Measurements from ENCODE around the gene CCDC121. TPM values are rescaled to one million over a fixed set of nuclear protein-coding genes. Genes with fewer than 3 reads are reported as not detected.
"Not testable (repeated sequence)": the region's sequence is repeated elsewhere in the genome, so short reads cannot be mapped to it uniquely, and the experiment has no call there.

The CCDC121 gene
- total RNA-seq, 1 experiment from 2014 or later, result 2.4 TPM

DNA sequence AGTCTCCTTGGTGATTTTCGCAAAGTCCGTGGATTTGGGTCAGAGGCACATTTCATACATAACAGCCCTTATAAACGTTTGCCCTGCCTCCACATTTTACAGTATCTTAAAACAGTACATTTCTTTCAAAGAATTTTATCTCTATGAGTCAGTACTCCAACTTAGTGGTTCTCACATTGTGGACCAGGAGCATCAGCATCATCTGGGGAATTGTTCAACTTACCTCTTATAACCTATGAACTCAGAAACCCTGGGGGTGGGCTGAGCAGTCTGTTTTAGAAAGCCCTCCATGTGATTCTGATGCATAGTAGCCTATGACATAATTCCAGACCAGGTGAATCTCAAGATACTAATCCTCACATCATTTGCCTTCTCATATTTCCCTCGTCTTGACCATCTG is 22.2 kb upstream of the CCDC121 start:
- no peak overlapping the region for H3K27ac ChIP-seq
- peaks cover 96% of the 10 kb centered on the region for H3K36me3 ChIP-seq

DNA sequence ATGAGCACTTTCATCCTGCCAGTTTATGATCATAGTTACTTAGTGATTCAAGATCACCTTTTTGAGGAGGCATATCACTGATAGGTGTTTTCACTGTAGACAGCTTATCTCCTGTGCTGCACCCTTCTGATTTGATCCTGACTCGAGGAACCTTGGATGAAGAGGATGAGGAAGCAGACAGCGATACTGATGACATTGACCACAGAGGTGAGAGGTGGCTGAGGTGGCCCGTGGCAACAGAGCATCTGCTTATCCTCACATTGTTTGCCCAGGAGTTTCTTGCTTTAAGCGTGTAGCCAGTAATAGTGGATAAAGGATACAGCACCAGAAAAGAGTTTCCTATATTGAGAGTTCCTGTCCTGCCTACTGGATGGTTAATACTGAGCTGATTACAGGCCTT is 18.9 kb upstream of the CCDC121 start:
- no peak overlapping the region for H3K4me3 ChIP-seq
- no peak overlapping the region for H3K27ac ChIP-seq
- H3K27me3 ChIP-seq (replicated peaks), result no peaks in the 10 kb centered on the region
- H3K4me1 ChIP-seq (replicated peaks), result no peaks in the 10 kb centered on the region
- H3K9me3 ChIP-seq (replicated peaks), result no peaks in the 10 kb centered on the region
- DNase-seq (ENCODE audit: low read depth in 1 of 2, low spot score in 2 of 2), result no peak
- peaks cover 89% of the 10 kb centered on the region for H3K36me3 ChIP-seq

More for the DNA sequence above, 22.2 kb upstream of the CCDC121 start:
- DNase-seq (ENCODE audit: low read depth in 1 of 2, low spot score in 2 of 2), result no peak
- no peaks in the 10 kb centered on the region for H3K9me3 ChIP-seq (replicated peaks)
- no peaks in the 10 kb centered on the region for H3K27me3 ChIP-seq (replicated peaks)
- H3K4me1 ChIP-seq (replicated peaks), result peaks cover 3% of the 10 kb centered on the region; the same call in 1 of the 2 replicates
- no peak overlapping the region for H3K4me3 ChIP-seq

DNA sequence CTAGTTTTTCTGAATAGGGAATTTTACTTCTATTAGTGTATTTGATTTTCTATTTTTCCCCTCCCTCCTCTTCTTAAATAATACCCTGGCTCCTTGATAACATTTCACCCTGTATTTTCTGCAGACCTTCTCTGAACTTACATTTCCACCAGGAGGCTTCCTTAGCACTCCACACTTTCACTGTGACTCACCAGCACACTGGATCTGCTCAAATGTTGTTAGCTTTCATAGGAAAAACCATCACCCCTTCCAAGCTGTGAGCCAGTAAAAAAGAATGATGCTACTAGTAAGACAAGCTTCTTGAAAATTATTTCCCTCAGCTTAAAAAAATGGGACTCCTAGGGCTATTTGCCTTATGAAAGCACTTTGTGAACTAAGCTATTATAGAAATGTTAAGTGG is 18.5 kb upstream of the CCDC121 start:
- no peak overlapping the region for H3K4me3 ChIP-seq
- H3K9me3 ChIP-seq (replicated peaks), result no peaks in the 10 kb centered on the region
- DNase-seq (ENCODE audit: low read depth in 1 of 2, low spot score in 2 of 2), result no peak
- no peaks in the 10 kb centered on the region for H3K27me3 ChIP-seq (replicated peaks)
- peaks cover 89% of the 10 kb centered on the region for H3K36me3 ChIP-seq
- H3K4me1 ChIP-seq (replicated peaks), result no peaks in the 10 kb centered on the region
- H3K27ac ChIP-seq, result no peak overlapping the region

DNA sequence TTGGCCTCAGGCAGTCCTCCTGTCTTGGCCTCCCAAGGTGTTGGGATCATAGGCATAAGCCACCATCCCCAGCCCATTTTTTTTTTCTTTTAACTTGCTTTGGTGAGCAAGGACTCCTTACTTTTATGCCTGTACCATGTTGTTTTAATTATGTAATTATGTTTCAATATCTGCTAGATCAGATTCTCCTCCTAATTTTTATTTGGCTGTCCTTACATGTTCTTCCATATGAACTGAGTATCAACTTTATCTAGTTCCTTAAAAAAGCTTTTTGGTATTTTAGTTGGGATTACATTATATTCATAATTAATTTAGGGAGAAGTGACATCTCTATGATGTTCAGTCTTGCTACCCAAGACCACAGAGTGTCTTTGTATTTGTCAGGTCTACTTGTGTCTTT is 16.4 kb upstream of the CCDC121 start:
- Histone ChIP-seq H3K4me3 (no peak overlapping the region), H3K36me3 (peaks cover 90% of the 10 kb centered on the region), H3K27ac (no peak overlapping the region), H3K4me1 (replicated peaks) (no peaks in the 10 kb centered on the region), H3K27me3 (replicated peaks) (no peaks in the 10 kb centered on the region), H3K9me3 (replicated peaks) (no peaks in the 10 kb centered on the region)
- DNase-seq (ENCODE audit: low read depth in 1 of 2, low spot score in 2 of 2), result no peak

DNA sequence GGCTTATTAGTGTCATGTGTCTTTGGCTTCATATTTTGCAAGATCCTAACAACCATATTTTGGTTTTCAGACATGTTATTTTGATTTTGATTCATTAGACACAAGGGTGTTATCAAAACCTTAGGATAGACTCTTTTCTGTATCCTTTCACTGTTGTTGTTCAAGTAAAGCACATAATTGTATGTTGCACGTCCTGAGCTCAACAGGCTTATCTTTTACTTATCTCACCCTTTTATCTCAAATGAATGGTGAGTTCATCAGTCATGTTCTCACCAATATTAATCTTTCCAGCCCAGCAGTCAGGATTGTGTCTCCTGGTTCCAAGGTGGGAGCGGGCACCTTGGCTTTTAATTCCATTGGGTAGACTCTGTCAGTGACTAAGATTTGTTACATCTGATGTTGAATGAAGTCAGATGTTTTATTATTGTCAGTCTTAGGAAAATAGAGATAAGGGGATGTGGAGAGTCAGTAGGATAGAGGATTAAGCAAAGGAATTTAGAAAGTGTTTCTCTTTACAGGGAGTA is 12.0 kb upstream of the CCDC121 start:
- H3K27ac ChIP-seq, result no peak overlapping the region
- H3K9me3 ChIP-seq (replicated peaks), result no peaks in the 10 kb centered on the region
- no peaks in the 10 kb centered on the region for H3K27me3 ChIP-seq (replicated peaks)
- DNase-seq (ENCODE audit: low read depth in 1 of 2, low spot score in 2 of 2), result no peak
- H3K4me1 ChIP-seq (replicated peaks), result peaks cover 8% of the 10 kb centered on the region
- peaks cover 88% of the 10 kb centered on the region for H3K36me3 ChIP-seq
- no peak overlapping the region for H3K4me3 ChIP-seq

DNA sequence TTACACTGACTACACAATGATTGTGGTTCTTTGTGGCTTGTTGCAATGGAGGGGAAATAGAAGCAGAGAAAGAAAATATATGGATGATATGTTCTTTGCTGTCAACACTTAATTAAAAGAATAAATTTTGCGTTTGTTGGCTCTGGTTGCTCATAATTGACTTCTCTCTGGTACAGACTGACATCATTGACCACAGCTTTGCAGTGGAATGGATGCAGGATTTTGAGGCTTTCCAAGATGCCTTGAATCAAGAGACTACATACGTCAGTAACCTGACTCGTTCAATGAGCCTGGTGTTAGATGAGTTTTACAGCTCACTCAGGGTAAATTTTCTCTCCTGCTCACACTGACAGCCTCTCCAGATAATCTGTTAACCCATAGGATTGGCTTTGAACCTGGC is 9.9 kb upstream of the CCDC121 start:
- peaks cover 8% of the 10 kb centered on the region for H3K4me1 ChIP-seq (replicated peaks)
- H3K27me3 ChIP-seq (replicated peaks), result no peaks in the 10 kb centered on the region
- no peaks in the 10 kb centered on the region for H3K9me3 ChIP-seq (replicated peaks)
- no peak for DNase-seq (ENCODE audit: low read depth in 1 of 2, low spot score in 2 of 2)
- H3K36me3 ChIP-seq, result peaks cover 94% of the 10 kb centered on the region
- H3K27ac ChIP-seq, result no peak overlapping the region; the same call in 1 of the 2 replicates
- no peak overlapping the region for H3K4me3 ChIP-seq

DNA sequence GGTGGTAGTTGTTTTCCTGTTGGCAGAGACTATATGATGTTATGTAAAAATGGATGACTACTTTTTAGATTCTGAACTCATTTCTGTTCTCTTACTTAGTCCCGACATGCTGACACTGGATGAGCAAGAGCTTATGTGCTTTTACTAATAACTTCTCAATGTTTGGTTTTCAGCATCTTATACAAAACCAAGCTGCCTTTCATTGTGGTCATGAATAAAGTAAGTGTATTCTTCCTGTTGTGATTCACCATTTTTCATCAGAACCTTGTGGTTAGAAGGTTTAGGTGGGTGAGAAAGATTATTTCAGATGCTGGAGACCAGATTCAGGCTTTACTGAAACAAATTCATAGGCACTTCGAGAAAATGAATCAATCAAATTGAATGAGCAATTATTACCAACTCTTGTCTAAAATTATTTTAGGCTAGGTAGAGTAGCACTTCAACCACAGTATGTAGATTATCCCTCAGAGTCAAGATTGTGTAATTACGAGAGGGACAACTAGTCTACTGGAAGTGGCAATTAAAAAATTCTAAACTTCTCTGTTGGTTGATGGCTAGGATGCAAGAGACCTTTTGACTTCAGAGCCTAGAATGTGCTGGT is 9.3 kb upstream of the CCDC121 start:
- no peaks in the 10 kb centered on the region for H3K27me3 ChIP-seq (replicated peaks)
- peaks cover 94% of the 10 kb centered on the region for H3K36me3 ChIP-seq
- no peak overlapping the region for H3K4me3 ChIP-seq
- no peaks in the 10 kb centered on the region for H3K9me3 ChIP-seq (replicated peaks)
- no peak for DNase-seq (ENCODE audit: low read depth in 1 of 2, low spot score in 2 of 2)
- peaks cover 8% of the 10 kb centered on the region for H3K4me1 ChIP-seq (replicated peaks)
- H3K27ac ChIP-seq, result no peak overlapping the region

DNA sequence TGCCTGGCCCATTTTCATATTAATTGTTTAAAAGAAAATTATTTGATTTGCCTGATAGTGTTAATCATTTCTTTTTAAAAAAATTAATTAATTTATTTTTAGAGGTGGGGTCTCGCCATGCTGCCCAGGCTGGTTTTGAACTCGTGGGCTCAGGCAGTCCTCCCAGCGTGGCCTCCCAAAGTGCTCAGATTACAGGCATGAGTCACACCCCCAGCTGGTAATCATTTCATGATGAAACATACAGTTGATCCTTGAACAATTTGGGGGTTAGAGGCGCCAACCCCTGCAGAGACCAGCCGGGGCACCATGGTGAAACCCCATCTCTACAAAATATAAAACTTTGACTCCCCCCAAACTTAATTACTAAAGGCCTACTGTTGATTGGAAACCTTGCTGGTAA is 8.0 kb upstream of the CCDC121 start:
- H3K27ac ChIP-seq, result no peak overlapping the region
- no peaks in the 10 kb centered on the region for H3K9me3 ChIP-seq (replicated peaks)

DNA sequence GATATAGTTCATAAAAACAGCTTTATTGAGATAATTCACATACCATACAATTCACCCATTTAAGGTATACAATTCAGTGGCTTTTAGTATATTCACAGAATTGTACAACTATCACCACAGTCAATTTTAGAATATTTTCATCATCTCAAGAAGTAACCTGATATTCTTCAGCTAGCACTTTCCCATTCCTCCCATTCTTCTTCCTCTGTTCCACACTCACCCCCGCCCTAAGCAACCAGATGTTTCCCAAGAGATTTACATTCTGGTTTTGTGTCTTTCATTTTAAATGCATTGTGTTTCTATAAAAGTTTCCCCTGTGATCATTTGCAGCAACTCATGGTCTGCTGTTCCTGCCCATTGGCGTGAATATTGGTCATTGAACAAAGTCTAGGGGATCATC is 5.5 kb upstream of the CCDC121 start:
- peaks cover 14% of the 10 kb centered on the region for H3K4me1 ChIP-seq (replicated peaks)
- DNase-seq (ENCODE audit: low read depth in 1 of 2, low spot score in 2 of 2), result no peak
- H3K9me3 ChIP-seq (replicated peaks), result no peaks in the 10 kb centered on the region
- H3K27ac ChIP-seq, result no peak overlapping the region
- no peaks in the 10 kb centered on the region for H3K27me3 ChIP-seq (replicated peaks)
- peaks cover 90% of the 10 kb centered on the region for H3K36me3 ChIP-seq
- no peak overlapping the region for H3K4me3 ChIP-seq

More for the DNA sequence above, 8.0 kb upstream of the CCDC121 start:
- DNase-seq (ENCODE audit: low read depth in 1 of 2, low spot score in 2 of 2), result no peak
- Histone ChIP-seq H3K36me3 (peaks cover 95% of the 10 kb centered on the region), H3K4me1 (replicated peaks) (peaks cover 8% of the 10 kb centered on the region), H3K4me3 (no peak overlapping the region), H3K27me3 (replicated peaks) (no peaks in the 10 kb centered on the region)

DNA sequence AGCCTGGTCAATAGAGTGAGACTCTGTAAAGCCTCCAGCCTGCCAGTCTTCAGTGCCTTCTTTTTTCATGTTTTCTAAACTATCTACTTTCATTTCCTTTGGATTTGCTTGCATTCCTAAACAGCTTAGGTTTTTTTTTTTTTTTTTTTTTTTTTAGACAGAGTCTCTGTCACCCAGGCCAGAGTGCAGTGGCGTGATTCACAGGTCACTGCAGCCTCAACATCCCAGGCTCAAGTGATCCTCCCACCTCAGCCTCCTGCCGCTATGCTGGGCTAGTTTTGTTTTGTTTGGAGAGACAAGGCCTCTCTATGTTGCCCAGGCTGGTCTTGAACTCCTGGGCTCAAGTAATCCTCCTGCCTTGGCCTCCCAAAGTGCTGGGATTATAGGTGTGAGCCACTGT is 1.4 kb upstream of the CCDC121 start:
- peaks cover 28% of the 10 kb centered on the region for H3K4me1 ChIP-seq (replicated peaks)
- H3K4me3 ChIP-seq; H3K27me3 ChIP-seq (replicated peaks); DNase-seq (ENCODE audit: low read depth in 1 of 2, low spot score in 2 of 2); H3K27ac ChIP-seq; H3K9me3 ChIP-seq (replicated peaks): not testable (repeated sequence)
- H3K36me3 ChIP-seq, result peaks cover 59% of the 10 kb centered on the region

DNA sequence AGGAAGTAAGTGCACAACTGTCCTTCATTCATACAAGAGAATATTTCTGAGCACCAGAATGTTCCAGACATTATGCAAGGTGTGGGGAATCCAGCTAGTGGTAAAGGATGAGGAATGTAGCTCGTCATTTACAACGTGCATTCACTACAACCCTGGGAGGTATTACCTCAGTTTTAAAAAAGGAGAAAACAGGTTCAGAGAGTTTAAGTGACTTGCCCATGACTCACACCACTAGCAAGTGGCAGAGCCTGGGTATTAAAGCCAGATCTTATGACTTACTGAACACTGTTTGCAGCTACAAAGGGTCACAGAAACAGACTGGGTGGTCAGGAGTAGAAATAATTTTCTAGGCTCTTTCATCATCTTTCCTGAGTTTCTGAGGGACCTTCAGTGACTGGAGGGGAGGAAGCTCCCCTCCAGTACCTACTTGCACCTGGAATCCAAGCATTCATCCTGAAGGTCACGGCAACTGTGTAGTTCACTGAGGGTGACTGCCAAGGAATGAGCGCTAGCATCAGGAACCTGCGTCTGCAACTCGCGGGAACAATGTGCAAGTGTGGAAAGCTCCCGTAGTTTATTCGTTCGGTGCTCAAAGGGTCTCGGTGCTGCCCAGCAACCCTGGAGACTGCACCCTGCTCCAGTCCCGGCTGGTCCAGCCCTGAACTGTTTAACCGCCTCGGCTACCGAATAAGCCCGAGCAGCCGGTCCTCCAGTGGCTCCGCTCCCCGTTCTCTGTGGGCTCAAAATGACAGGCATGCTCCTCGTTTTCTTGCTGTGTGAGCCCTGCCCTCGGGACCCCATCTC is 647 bp downstream of the CCDC121 start:
- Histone ChIP-seq H3K27me3 (replicated peaks) (no peaks in the 10 kb centered on the region), H3K9me3 (replicated peaks) (no peaks in the 10 kb centered on the region), H3K4me1 (replicated peaks) (peaks cover 37% of the 10 kb centered on the region), H3K4me3 (peak overlapping the region; percentile 62), H3K27ac (peak overlapping the region; percentile 97), H3K36me3 (peaks cover 57% of the 10 kb centered on the region)
- peak; percentile 82 to 91 for DNase-seq (ENCODE audit: low read depth in 1 of 2, low spot score in 2 of 2)

DNA sequence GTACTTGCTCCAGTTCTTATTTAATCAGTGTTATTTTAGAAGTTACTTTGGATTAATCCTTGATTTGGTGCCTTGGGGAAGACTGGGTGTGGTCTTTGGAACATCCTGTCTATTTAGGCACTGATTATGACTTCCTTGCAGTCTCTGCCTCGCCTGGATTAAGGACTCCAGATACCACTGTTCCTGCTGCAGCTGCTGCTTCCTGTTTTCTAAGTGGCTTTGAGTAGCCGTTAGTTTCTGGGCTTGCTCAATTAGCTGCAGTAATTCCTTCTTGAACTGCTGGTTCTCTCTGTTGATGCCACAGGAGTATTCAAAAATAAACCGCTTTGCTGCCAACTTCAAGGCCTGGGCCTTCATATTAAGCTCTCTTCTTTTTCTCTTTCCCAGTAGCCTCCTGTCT is 1.9 kb downstream of the CCDC121 start:
- H3K4me1 ChIP-seq (replicated peaks), result peaks cover 50% of the 10 kb centered on the region
- H3K27me3 ChIP-seq (replicated peaks); H3K9me3 ChIP-seq (replicated peaks); H3K4me3 ChIP-seq: not testable (repeated sequence)
- peaks cover 51% of the 10 kb centered on the region for H3K36me3 ChIP-seq
- peak in 1 of 2 experiments; percentile 44 for DNase-seq (ENCODE audit: low read depth in 1 of 2, low spot score in 2 of 2)
- peak overlapping the region; percentile 97 for H3K27ac ChIP-seq

DNA sequence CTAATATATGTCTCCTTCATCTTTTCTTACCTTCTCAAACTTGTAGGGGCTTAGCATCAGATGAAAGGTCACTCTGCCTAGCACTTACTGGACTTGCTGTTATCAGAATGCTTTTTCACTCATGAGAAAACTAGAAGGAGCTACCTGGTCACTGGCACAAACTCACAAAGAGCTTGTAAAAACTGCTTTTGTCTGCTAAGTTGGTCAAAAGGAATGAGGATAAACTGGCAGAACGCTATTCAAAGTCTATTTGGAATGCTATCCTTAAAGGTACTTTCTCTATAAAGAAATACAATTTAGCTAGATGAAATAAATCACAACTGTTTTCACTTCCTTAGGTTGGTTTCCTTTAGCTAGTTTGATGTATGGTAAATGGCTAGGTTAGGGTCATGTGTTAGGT is 2.5 kb downstream of the CCDC121 start:
- DNase-seq (ENCODE audit: low read depth in 1 of 2, low spot score in 2 of 2); H3K27me3 ChIP-seq (replicated peaks); H3K9me3 ChIP-seq (replicated peaks); H3K4me3 ChIP-seq: not testable (repeated sequence)
- H3K27ac ChIP-seq, result peak overlapping the region; percentile 97
- H3K36me3 ChIP-seq, result peaks cover 51% of the 10 kb centered on the region
- H3K4me1 ChIP-seq (replicated peaks), result peaks cover 53% of the 10 kb centered on the region

DNA sequence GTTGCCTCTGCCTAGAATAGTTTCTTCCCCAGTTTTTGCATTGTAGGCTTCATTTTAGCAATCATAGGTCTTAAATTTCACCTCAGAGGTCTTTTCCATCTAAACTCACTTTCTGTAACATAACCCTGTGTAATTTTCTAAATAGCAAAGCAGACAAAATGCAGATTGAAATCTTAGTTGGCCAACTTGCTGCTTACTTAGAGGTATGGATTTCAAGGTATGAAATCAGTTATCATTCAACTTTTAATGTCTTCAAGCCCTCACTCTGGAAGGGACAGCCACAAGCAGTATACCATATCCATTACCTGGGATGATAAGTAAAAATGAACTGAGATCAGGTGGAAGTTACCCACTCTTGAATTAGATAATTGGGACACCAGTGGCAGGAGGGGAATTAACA is 3.9 kb downstream of the CCDC121 start:
- Histone ChIP-seq H3K4me1 (replicated peaks) (peaks cover 53% of the 10 kb centered on the region), H3K27me3 (replicated peaks) (no peaks in the 10 kb centered on the region), H3K36me3 (peaks cover 50% of the 10 kb centered on the region), H3K4me3 (no peak overlapping the region), H3K9me3 (replicated peaks) (no peaks in the 10 kb centered on the region), H3K27ac (no peak overlapping the region)
- DNase-seq (ENCODE audit: low read depth in 1 of 2, low spot score in 2 of 2), result no peak
